HEK293 (cell line): Measurements from ENCODE around the gene SOS2.

Experiments
- ZBTB49 ChIP-seq: fragments of 450-650 bp; formaldehyde crosslinking; IDR thresholded peaks from 2 replicates; pipeline ENCODE4 v1.5.1; 2016; ENCODE audit warnings: missing biosample characterization, missing genetic modification characterization, low read depth
- ZNF645 ChIP-seq: fragments of 450-650 bp; formaldehyde crosslinking; IDR thresholded peaks from 2 replicates; pipeline ENCODE4; 2016; ENCODE audit warnings: missing biosample characterization, missing genetic modification characterization

GRCh38 chr14:50257732-50258131, 26.4 kb upstream of the SOS2 start:
- TF ChIP-seq ZBTB49 (tag by site-specific recombination), result no peak
- TF ChIP-seq ZNF645 (tag by site-specific recombination), result no peak
